Dedifferentiated amniotic fluid mesenchymal stem cell (primary cell): ENCODE results near the gene UBE2E2.

Experiments used
- DNase-seq: peaks from one replicate; pipeline ENCODE4 v3.0.0-alpha.2; 2016; ENCODE audit errors: extremely low spot score

UBE2E2 gene

GRCh38 chr3:23480329-23480714 lies 277.2 kb downstream of the UBE2E2 start:
- DNase-seq, result no peak

- DNase-seq, result no peak
These were observed 278.0 kb downstream of the UBE2E2 start for GRCh38 chr3:23481011-23481615.

GRCh38 chr3:23481616-23482278 lies 278.6 kb downstream of the UBE2E2 start:
- DNase-seq, result no peak

- no peak for DNase-seq
These were observed 281.3 kb downstream of the UBE2E2 start for GRCh38 chr3:23484386-23484785.

GRCh38 chr3:23485922-23486321 lies 282.8 kb downstream of the UBE2E2 start:
- no peak for DNase-seq

- no peak for DNase-seq
These were observed 283.9 kb downstream of the UBE2E2 start for GRCh38 chr3:23487015-23487414.

GRCh38 chr3:23488618-23489017 lies 285.5 kb downstream of the UBE2E2 start:
- no peak for DNase-seq

GRCh38 chr3:23489300-23490158 lies 286.4 kb downstream of the UBE2E2 start:
- DNase-seq, result no peak

GRCh38 chr3:23490459-23490858 lies 287.3 kb downstream of the UBE2E2 start:
- DNase-seq, result no peak

DNA sequence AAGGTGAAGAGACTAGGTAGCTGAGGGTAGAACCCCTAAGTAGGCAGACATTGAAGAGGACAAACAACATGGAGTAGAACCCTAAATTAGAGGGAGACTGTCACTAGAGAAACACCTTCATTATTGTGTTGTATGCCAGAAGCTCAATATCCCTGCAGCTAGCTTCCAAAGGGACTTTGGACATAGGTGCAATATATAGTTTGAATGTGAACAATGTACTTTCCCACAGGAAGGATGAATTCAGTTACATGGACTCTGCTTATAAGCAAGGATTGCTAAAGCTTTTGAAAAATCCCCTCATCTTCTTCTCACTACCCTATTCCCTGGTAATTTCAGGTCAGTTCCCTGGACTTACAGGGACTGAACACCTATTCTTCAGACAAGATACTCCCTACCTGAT lies 288.9 kb downstream of the UBE2E2 start:
- no peak for DNase-seq

- no peak for DNase-seq
These were observed 290.8 kb downstream of the UBE2E2 start for GRCh38 chr3:23493889-23494288.

DNA sequence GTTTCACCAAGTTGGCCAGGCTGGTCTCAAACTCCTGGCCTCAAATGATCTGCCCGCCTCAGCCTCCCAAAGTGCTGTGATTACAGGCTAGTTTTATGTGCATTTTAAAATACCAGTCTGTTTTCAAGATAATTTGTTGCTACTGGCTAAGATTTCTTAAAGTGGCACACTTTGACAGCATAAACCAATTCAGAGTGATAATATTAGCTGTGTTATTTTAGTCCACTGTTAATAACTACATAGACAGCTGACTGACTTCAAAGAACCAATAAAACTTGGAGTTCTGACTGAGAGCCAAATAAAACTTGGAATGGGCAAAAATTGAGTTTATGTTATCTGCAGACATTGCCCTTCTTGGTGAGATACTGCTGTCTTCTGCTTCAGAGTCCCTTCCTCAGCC lies 291.8 kb downstream of the UBE2E2 start:
- no peak for DNase-seq

DNA sequence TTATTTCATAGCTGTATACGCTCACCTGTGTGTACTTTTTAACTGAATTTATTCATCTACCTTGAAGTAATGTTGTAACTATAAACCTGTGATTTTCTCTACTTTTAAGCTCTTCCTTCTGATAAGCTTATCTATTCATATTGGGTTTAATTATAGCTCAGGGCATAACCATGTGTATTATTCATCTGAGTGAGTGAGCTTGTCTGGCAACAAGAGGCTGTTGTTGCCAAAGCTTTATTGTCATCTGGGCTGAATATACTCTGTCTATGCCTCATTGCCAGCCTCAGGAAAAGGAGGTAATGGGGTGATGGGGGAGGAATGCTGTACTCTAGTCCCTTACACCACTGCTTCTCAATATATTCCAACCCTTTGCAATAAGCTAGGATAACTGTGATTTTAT lies 292.4 kb downstream of the UBE2E2 start:
- DNase-seq, result no peak

DNA sequence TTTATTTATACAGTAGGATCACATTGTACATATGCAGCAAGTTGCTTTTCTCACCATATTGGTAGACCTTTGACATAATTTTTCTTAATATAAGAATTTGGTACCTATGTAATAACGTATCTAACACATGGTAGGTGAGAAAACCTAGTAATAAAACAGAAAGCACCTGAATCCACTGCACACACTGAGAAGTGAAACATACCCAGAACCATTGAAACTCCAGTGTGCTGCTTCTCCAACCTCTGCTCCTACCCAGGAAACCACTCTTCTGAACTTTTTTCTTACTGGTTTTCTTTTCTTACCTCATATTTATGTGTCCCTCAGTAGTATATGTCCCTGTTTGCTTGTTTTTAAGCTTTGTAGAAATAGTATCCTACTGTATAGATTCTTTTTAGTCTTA lies 293.0 kb downstream of the UBE2E2 start:
- DNase-seq, result no peak

GRCh38 chr3:23497156-23497555 lies 294.0 kb downstream of the UBE2E2 start:
- no peak for DNase-seq

DNA sequence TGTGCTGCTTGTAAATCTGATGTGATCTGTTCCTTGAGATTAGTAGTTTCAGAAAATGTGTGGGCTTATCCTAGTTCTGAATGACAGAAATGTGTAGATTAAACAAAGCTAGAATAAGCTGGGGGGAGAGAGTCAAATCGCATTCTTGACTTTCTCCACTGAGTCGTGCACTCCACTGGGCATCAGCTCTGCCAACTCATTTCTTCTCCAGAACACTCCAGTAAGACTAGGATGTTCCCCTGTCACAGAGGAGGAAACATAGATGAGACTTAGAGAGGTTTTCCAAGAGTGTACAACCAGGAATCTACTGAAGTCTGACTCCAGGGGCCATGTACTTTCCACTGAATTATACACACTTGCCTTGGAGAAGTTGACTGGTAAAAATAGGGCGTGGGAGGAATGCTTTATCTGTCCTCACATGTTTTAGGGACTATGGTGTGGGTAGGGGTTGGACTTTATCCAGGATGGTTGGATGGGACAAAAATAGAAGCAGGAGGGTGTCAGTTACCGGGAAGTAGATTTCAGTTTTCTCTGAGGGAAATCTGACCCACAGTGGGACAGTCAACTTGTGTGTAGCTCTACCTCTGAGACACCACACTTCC lies 298.2 kb downstream of the UBE2E2 start:
- no peak for DNase-seq

- no peak for DNase-seq
These were observed 305.3 kb downstream of the UBE2E2 start for GRCh38 chr3:23508464-23508863.

DNA sequence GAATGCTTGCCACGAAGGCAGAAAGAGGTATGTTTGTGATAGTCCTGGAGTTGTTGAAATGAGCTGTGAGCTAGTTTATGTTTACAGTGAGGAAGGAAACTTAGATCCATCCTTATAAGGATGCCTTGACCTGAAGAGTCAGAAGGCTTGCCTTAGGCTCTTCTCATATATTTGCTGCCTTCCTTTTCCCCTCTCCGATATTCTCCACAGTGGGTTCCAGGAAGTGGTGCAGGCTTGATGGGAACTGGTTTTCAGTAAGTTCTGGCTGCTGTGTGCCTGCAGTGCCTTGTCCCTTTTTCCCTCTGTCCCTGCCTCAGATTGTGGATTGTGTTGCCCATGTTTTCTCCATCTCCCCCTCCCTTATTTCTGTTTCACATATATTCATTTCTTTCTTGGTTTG lies 315.3 kb downstream of the UBE2E2 start:
- DNase-seq, result no peak

DNA sequence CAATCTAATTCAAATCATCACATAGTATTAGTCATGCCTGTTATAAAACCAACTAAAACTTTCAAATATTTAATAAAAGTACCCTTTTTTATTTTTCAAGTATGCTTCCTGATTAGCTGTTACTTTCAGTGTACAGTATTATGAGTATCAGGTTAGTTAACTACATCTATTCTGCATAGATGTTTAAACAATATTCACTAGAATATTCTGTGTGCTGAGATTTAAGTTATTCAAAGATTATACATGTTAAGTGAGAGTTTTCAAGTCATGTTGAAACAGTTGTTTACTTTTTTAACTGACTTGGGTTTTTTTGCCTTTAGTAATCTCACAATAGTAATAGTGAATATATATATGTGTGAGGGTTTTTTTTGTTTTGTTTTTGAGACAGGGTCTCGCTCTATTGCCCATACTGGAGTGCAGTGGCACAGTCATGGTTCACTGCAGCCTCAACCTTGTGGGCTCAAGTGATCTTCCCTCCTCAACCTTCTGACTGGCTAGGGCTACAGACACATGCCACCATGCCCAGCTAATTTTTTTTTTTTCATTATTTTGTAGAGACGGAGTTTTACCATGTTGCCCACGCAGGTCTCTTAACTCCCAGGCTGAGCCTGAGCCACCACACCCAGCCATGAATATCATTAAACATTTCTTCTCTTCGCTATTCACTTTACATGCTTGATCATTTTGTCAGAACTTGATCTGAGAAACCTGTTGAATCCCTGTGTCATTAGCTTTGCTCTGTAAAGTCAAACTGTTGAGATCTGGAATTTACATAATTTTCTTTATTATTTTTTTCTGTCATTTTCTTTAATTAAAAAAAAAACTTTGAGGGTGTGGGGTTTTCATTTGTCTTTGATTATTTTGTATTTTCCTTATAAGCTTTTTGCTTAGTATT lies 316.4 kb downstream of the UBE2E2 start:
- no peak for DNase-seq

GRCh38 chr3:23527326-23527725 lies 324.2 kb downstream of the UBE2E2 start:
- no peak for DNase-seq

DNA sequence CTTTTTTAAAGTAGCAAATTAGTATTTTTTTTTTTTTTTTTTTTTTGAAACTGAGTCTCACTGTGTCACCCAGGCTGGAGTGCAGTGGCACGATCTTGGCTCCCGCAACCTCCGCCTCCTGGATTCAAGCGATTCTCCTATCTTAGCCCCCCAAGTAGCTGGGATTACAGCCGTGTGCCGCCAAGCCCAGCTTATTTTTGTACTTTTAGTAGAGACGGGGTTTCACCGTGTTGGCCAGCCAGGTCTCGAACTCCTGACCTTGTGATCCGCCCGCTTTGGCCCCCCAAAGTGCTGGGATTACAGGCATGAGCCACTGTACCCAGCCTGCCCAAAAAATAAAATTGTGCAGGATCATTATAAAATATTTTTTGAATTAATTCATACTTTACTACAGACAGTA lies 330.5 kb downstream of the UBE2E2 start:
- DNase-seq, result no peak

GRCh38 chr3:23533996-23534395 lies 330.9 kb downstream of the UBE2E2 start:
- no peak for DNase-seq
